Upper lobe of right lung (tissue), 1 donor: ENCODE data around the gene XCL1. TPM values are rescaled to one million over a fixed set of nuclear protein-coding genes. Genes with fewer than 3 reads are reported as not detected.
A peak's percentile ranks its signal among the peaks of the same experiment; 100 is the strongest.
"Not testable (repeated sequence)": the region's sequence is repeated elsewhere in the genome, so short reads cannot be mapped to it uniquely, and the experiment has no call there.

ENCODE experiments used
- ATAC-seq: fragments of 200-7000 bp; cut with Tn5 transposase; one replicate; pipeline ENCODE4 v1.9.1; 2020; ENCODE audit warnings: mild to moderate bottlenecking, moderate library complexity
- DNase-seq: peaks from one replicate; pipeline ENCODE4 v3.0.0-alpha.2; 2020
- H3K27ac ChIP-seq: fragments of 200-600 bp; one replicate; pipeline ENCODE4 v1.8.0; 2022
- H3K27me3 ChIP-seq: fragments of 200-600 bp; one replicate; pipeline ENCODE4 v1.8.0; 2022; ENCODE audit warnings: mild to moderate bottlenecking
- H3K36me3 ChIP-seq: fragments of 200-600 bp; one replicate; pipeline ENCODE4 v1.8.0; 2022
- H3K4me1 ChIP-seq: fragments of 200-600 bp; one replicate; pipeline ENCODE4 v1.8.0; 2022
- H3K4me3 ChIP-seq: fragments of 200-600 bp; one replicate; pipeline ENCODE4 v1.8.0; 2022; ENCODE audit warnings: mild to moderate bottlenecking
- H3K9me3 ChIP-seq: fragments of 200-600 bp; one replicate; pipeline ENCODE4 v1.8.0; 2022
- intact Hi-C: fragments of 100-400 bp; cut with DNase I; formaldehyde crosslinking; loops from one replicate; pipeline ENCODE4 v1.11.0; 2022
- total RNA-seq: library from RNA; stranded (reverse); fragmentation: NEBNext Ultra II Directional; extraction: Animal tissue kit (Norgen Biotek cat#: 25700); gene quantifications from one replicate; pipeline ENCODE4 v1.2.1, GENCODE V29; 2021
- TF ChIP-seq, protein P1 (sequence below): fragments of 200-600 bp; IDR thresholded peaks from one replicate; pipeline ENCODE4 v1.8.0; 2022; ENCODE audit warnings: antibody characterized with exemption
- donor health status: DM: no; HTN: yes; CAD: no; lungs with severe emphysema.

Gene XCL1
- total RNA-seq, 1 donor from 2014 or later = 0.90 TPM

- TF ChIP-seq, protein P1, sequence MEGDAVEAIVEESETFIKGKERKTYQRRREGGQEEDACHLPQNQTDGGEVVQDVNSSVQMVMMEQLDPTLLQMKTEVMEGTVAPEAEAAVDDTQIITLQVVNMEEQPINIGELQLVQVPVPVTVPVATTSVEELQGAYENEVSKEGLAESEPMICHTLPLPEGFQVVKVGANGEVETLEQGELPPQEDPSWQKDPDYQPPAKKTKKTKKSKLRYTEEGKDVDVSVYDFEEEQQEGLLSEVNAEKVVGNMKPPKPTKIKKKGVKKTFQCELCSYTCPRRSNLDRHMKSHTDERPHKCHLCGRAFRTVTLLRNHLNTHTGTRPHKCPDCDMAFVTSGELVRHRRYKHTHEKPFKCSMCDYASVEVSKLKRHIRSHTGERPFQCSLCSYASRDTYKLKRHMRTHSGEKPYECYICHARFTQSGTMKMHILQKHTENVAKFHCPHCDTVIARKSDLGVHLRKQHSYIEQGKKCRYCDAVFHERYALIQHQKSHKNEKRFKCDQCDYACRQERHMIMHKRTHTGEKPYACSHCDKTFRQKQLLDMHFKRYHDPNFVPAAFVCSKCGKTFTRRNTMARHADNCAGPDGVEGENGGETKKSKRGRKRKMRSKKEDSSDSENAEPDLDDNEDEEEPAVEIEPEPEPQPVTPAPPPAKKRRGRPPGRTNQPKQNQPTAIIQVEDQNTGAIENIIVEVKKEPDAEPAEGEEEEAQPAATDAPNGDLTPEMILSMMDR = peak; percentile 49
- H3K9me3 ChIP-seq, H3K27ac ChIP-seq, H3K4me1 ChIP-seq, H3K4me3 ChIP-seq, DNase-seq, H3K36me3 ChIP-seq, H3K27me3 ChIP-seq, intact Hi-C loops: not testable (repeated sequence)
- peak; percentile 82 for ATAC-seq
Observed at GRCh38 chr1:168574234-168574633, 2.2 kb upstream of the XCL1 start.

DNA sequence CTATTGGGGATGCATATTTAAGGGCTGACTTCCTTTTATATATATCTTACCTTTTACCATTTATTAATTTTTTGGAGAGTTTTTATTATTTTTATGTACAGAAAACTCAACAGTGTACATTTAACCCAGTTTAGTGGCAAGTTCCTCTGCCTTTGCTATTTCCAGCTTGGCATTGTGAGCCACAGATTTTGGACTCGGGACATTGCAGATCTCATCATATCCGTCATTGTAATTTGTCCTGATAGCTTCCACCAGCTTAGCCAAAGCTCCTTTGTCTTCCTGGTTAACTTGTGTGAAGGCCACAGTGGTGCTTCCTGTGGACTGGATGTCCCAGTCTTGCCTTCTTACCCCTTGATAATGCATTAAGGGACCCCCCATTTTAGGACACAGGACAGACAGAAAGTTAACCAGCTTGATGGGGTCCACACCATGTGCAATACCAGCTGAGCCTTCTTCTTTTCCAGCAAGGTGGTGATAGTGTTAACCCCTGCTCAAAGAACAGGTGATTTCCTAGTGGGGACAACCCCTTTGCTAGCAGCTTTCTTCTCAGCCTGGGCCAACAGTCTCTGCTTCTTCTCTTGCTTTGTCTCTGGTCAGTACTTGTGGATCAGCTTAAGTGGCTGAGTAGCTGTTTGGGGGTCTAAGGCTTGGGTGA, 2.3 kb downstream of the XCL1 start:
- ATAC-seq = not testable (repeated sequence)

GRCh38 chr1:168580290-168580689, 3.9 kb downstream of the XCL1 start:
- H3K36me3 ChIP-seq, ATAC-seq, H3K4me3 ChIP-seq, intact Hi-C loops, H3K27me3 ChIP-seq, H3K27ac ChIP-seq, DNase-seq, H3K4me1 ChIP-seq, H3K9me3 ChIP-seq: not testable (repeated sequence)

More for the DNA sequence above, 2.3 kb downstream of the XCL1 start:
- H3K4me3 ChIP-seq, H3K27me3 ChIP-seq, intact Hi-C loops, H3K27ac ChIP-seq, H3K4me1 ChIP-seq, H3K36me3 ChIP-seq, H3K9me3 ChIP-seq, DNase-seq: not testable (repeated sequence)

DNA sequence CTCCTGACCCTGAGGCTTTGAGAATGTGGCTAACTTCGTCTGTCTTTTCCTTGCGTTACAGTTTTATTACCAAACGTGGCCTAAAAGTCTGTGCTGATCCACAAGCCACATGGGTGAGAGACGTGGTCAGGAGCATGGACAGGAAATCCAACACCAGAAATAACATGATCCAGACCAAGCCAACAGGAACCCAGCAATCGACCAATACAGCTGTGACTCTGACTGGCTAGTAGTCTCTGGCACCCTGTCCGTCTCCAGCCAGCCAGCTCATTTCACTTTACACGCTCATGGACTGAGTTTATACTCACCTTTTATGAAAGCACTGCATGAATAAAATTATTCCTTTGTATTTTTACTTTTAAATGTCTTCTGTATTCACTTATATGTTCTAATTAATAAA, 4.6 kb downstream of the XCL1 start:
- H3K4me1 ChIP-seq, H3K4me3 ChIP-seq, H3K9me3 ChIP-seq, DNase-seq, ATAC-seq, H3K27ac ChIP-seq, H3K27me3 ChIP-seq, H3K36me3 ChIP-seq, intact Hi-C loops: not testable (repeated sequence)

DNA sequence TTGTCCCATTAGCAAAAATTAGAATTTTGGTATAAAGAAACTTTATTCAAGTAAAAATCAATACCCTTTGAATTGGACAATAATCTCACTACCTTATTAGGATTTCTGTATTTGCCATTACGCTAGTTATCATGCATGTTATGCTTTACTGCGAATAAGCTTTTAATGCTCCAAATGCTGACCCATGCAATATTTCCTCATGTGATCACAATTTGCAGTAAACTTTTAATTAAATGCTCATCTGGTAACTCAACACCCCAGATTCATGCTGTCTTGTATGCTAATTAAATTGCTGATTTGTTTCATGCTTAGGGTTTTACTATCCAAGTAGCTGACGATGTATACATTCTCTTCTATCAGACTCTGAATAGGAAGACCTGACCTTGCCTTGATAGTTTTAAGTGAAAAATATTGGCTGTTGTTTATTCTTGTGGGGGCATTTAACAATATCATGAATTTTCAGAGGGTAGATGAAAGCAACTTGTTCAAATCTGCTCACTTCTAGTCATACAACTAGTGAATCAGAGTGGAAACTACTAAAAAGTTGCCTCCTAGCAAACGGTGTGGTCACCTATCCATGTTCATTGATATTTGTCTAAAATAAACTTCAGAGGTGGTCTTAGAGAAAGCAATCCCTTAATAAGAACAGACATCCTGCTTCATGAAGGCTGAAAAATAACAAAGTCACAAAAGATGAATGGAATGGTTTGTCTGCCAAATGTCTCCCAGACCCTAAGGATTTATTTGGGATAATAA, 5.6 kb downstream of the XCL1 start:
- H3K27me3 ChIP-seq = no peaks in the 10 kb centered on the region
- ATAC-seq (no peak), DNase-seq (no peak)
- no peak overlapping the region for H3K27ac ChIP-seq
- TF ChIP-seq, protein P1 = no peak
- H3K9me3 ChIP-seq = no peaks in the 10 kb centered on the region
- H3K4me1 ChIP-seq = no peaks in the 10 kb centered on the region
- intact Hi-C loops = no loop called here
- H3K4me3 ChIP-seq = no peak overlapping the region
- no peaks in the 10 kb centered on the region for H3K36me3 ChIP-seq

- H3K27me3 ChIP-seq = no peaks in the 10 kb centered on the region
- intact Hi-C loops = no loop called here
- no peak overlapping the region for H3K4me3 ChIP-seq
- H3K27ac ChIP-seq = no peak overlapping the region
- H3K4me1 ChIP-seq = no peaks in the 10 kb centered on the region
- TF ChIP-seq, protein P1 = no peak
- DNase-seq (no peak), ATAC-seq (no peak)
- no peaks in the 10 kb centered on the region for H3K36me3 ChIP-seq
- no peaks in the 10 kb centered on the region for H3K9me3 ChIP-seq
Observed at GRCh38 chr1:168582688-168583336, 6.4 kb downstream of the XCL1 start.

- H3K9me3 ChIP-seq = no peaks in the 10 kb centered on the region
- no peaks in the 10 kb centered on the region for H3K27me3 ChIP-seq
- intact Hi-C loops = no loop called here
- H3K36me3 ChIP-seq = no peaks in the 10 kb centered on the region
- DNase-seq (no peak), ATAC-seq (no peak)
- TF ChIP-seq, protein P1 = no peak
- no peak overlapping the region for H3K27ac ChIP-seq
- H3K4me1 ChIP-seq = no peaks in the 10 kb centered on the region
- no peak overlapping the region for H3K4me3 ChIP-seq
Observed at GRCh38 chr1:168583571-168583970, 7.2 kb downstream of the XCL1 start.
